SK-N-SH (cell line): Measurements from ENCODE around the gene HOXB7. TPM values are rescaled to one million over a fixed set of nuclear protein-coding genes. Genes with fewer than 3 reads are reported as not detected.

ENCODE experiments used
- CTCF ChIA-PET: fragments of 300-600, 350-600 bp; formaldehyde crosslinking; extraction: SDS; loops from one replicate; lab custom pipeline; 2021; lab: Yijun Ruan, JAX
- POLR2A ChIA-PET: fragments of 350-600 bp; sonication (Branson Sonifier 250); formaldehyde crosslinking; extraction: SDS; loops from one replicate; lab custom pipeline; 2020; ENCODE audit warnings: antibody characterized with exemption, inconsistent platforms; lab: Yijun Ruan, JAX
- DNase-seq: peaks from one replicate; pipeline ENCODE4 v3.0.0; 2012
- H2AFZ ChIP-seq: fragments of 200-600 bp; sonication (generic); 2 replicates; pipeline ENCODE4 v1.8.1; 2016; ENCODE audit warnings: antibody characterized with exemption, mild to moderate bottlenecking, low read depth
- H3F3A ChIP-seq: fragments of 200-600 bp; sonication (generic); replicated peaks from 2 replicates; pipeline ENCODE3; 2016; ENCODE audit warnings: antibody characterized with exemption, mild to moderate bottlenecking; ENCODE audit not compliant: insufficient read depth
- H3K27ac ChIP-seq, 2 experiments: fragments of 200-500 bp in 1 of 2; fragments of 200-600 bp in 1 of 2; sonication (Bioruptor generic) in 1 of 2; sonication (generic), shearing (Covaris generic) in 1 of 2; 2 replicates each; pipeline versions ENCODE4 v1.5.1 to v1.6.1; 2014 to 2016; ENCODE audit warnings: low read depth in 2 of 2, inconsistent platforms in 1 of 2, low read length in 1 of 2, mild to moderate bottlenecking in 1 of 2, mixed read lengths in 1 of 2
- H3K27me3 ChIP-seq: fragments of 200-600 bp; sonication (generic), shearing (Covaris generic); 2 replicates; pipeline ENCODE4 v1.6.1; 2016; ENCODE audit warnings: mixed run types; ENCODE audit not compliant: insufficient read depth
- H3K36me3 ChIP-seq, 2 experiments: fragments of 200-500 bp in 1 of 2; fragments of 200-600 bp in 1 of 2; sonication (Bioruptor generic) in 1 of 2; sonication (generic) in 1 of 2; replicated peaks in 1 of 2; 2 replicates each; pipeline versions ENCODE3 to v1.5.1; 2014 to 2016; ENCODE audit warnings: low read length in 1 of 2, mild to moderate bottlenecking in 1 of 2; ENCODE audit not compliant: insufficient read depth in 2 of 2, control insufficient read depth in 1 of 2
- H3K4me1 ChIP-seq, 2 experiments: fragments of 200-500 bp in 1 of 2; fragments of 200-600 bp in 1 of 2; sonication (Bioruptor generic) in 1 of 2; sonication (generic), shearing (Covaris generic) in 1 of 2; 2 replicates each; pipeline versions ENCODE4 v1.5.1 to v1.6.1; 2014 to 2016; ENCODE audit warnings: low read depth in 1 of 2, low read length in 1 of 2, mixed run types in 1 of 2; ENCODE audit not compliant: insufficient read depth in 2 of 2, control insufficient read depth in 1 of 2
- H3K4me2 ChIP-seq: fragments of 200-600 bp; sonication (generic), shearing (Covaris generic); 2 replicates; pipeline ENCODE4 v1.6.1; 2017; ENCODE audit warnings: mixed run types
- H3K4me3 ChIP-seq, 2 experiments: fragments of 200-500 bp in 1 of 2; fragments of 200-600 bp in 1 of 2; sonication (Bioruptor generic) in 1 of 2; sonication (generic), shearing (Covaris generic) in 1 of 2; 2 replicates each; pipeline versions ENCODE4 v1.5.1 to v1.8.1; 2014 to 2016; ENCODE audit warnings: low read depth in 2 of 2, inconsistent platforms in 1 of 2, low read length in 1 of 2, mild to moderate bottlenecking in 1 of 2, mixed read lengths in 1 of 2, moderate library complexity in 1 of 2
- H3K79me2 ChIP-seq: fragments of 200-600 bp; sonication (generic); 2 replicates; pipeline ENCODE4 v1.8.1; 2017; ENCODE audit warnings: mild to moderate bottlenecking; ENCODE audit not compliant: insufficient read depth
- H3K9ac ChIP-seq: fragments of 200-600 bp; sonication (generic); 2 replicates; pipeline ENCODE4 v1.6.1; 2017; ENCODE audit warnings: mixed run types
- H3K9me2 ChIP-seq: fragments of 200-600 bp; sonication (generic); 2 replicates; pipeline ENCODE4 v1.6.1; 2017; ENCODE audit warnings: mixed run types
- H3K9me3 ChIP-seq: fragments of 200-600 bp; sonication (generic); 2 replicates; pipeline ENCODE4 v1.6.1; 2017; ENCODE audit warnings: mixed run types, mild to moderate bottlenecking, moderate library complexity
- H4K20me1 ChIP-seq: fragments of 200-600 bp; sonication (generic); 2 replicates; pipeline ENCODE4 v1.6.1; 2017; ENCODE audit warnings: mild to moderate bottlenecking, mixed run types; ENCODE audit not compliant: insufficient read depth
- CHD2 ChIP-seq: fragments of 150-350 bp; IDR thresholded peaks from 2 replicates; pipeline ENCODE4 v1.6.1; 2018; ENCODE audit warnings: low read length; ENCODE audit not compliant: partially characterized antibody
- ELF1 ChIP-seq: IDR thresholded peaks from 2 replicates; pipeline ENCODE4 v1.4.0; 2012
- EZH2phosphoT487 ChIP-seq: fragments of 200-600 bp; sonication (generic); IDR thresholded peaks from 2 replicates; pipeline ENCODE4 v1.6.1; 2017; ENCODE audit warnings: low read depth, mixed run types, mild to moderate bottlenecking, antibody characterized with exemption, moderate library complexity, borderline replicate concordance
- FOSL2 ChIP-seq: IDR thresholded peaks from 2 replicates; pipeline ENCODE4 v1.4.0; 2012; ENCODE audit warnings: low read depth, mild to moderate bottlenecking, moderate library complexity, borderline replicate concordance
- GATA2 ChIP-seq: sonication (generic); formaldehyde crosslinking; IDR thresholded peaks from 2 replicates; pipeline ENCODE4 v1.5.0; 2020; ENCODE audit warnings: mild to moderate bottlenecking, missing genetic modification reagents
- MXI1 ChIP-seq: IDR thresholded peaks from 2 replicates; pipeline ENCODE4 v1.6.1; 2012; ENCODE audit warnings: mild to moderate bottlenecking, low read depth, low read length, improper control_type of control experiment
- NRF1 ChIP-seq: IDR thresholded peaks from 2 replicates; pipeline ENCODE4 v1.6.1; 2012; ENCODE audit warnings: low read depth, mild to moderate bottlenecking, low read length
- POLR2AphosphoS5 ChIP-seq: IDR thresholded peaks from 2 replicates; pipeline ENCODE4 v1.6.1; 2012; ENCODE audit warnings: low read depth, low read length
- RAD21 ChIP-seq: IDR thresholded peaks from 2 replicates; pipeline ENCODE4 v1.6.1; 2012; ENCODE audit warnings: mild to moderate bottlenecking, low read length
- RXRA ChIP-seq: IDR thresholded peaks from 2 replicates; pipeline ENCODE4 v1.4.0; 2012; ENCODE audit warnings: low read depth, mild to moderate bottlenecking, borderline replicate concordance
- SIN3A ChIP-seq: IDR thresholded peaks from 2 replicates; pipeline ENCODE4 v1.6.1; 2012; ENCODE audit warnings: low read depth, mild to moderate bottlenecking, low read length, moderate library complexity, borderline replicate concordance
- SMC3 ChIP-seq: IDR thresholded peaks from 2 replicates; pipeline ENCODE4 v1.6.1; 2012; ENCODE audit warnings: low read depth, low read length, improper control_type of control experiment
- TCF12 ChIP-seq: IDR thresholded peaks from 2 replicates; pipeline ENCODE4 v1.4.0; 2012
- TEAD4 ChIP-seq: IDR thresholded peaks from 2 replicates; pipeline ENCODE4 v1.4.0; 2012; ENCODE audit warnings: mild to moderate bottlenecking, borderline replicate concordance; ENCODE audit not compliant: insufficient read depth
- WGBS: methylation state at CpG from one replicate; pipeline ENCODE4 v1.1.6; 2017; ENCODE audit warnings: low lambda C conversion rate; 5-methylcytosine and 5-hydroxymethylcytosine counted together
- polyA plus RNA-seq, 3 experiments: library from polyadenylated mRNA; depleted of rRNA; stranded (reverse); fragments of >200 nt; gene quantifications; 2 replicates each; pipeline ENCODE4 v1.2.3, GENCODE V29; 2012
- TF ChIP-seq, protein P1 (sequence below): IDR thresholded peaks from 2 replicates; pipeline ENCODE4 v1.4.0; 2012; ENCODE audit warnings: low read depth
- TF ChIP-seq, protein P2 (sequence below): IDR thresholded peaks from 2 replicates; pipeline ENCODE4 v1.4.0; 2012; ENCODE audit warnings: low read depth, borderline replicate concordance
- TF ChIP-seq, protein P3 (sequence below): IDR thresholded peaks from 2 replicates; pipeline ENCODE4; 2012
- TF ChIP-seq, protein P4 (sequence below): fragments of 150-350 bp; IDR thresholded peaks from 2 replicates; pipeline ENCODE4 v1.6.1; 2017; ENCODE audit warnings: antibody characterized with exemption, low read length, low read depth, borderline replicate concordance

Gene HOXB7
- not detected in 2 replicates for polyA plus RNA-seq (2012; rRNA removed)
- polyA plus RNA-seq (2012; cell fraction: cytosol; rRNA removed): not detected in 2 replicates
- polyA plus RNA-seq (2012; cell fraction: nucleus; rRNA removed): not detected in 2 replicates

DNA sequence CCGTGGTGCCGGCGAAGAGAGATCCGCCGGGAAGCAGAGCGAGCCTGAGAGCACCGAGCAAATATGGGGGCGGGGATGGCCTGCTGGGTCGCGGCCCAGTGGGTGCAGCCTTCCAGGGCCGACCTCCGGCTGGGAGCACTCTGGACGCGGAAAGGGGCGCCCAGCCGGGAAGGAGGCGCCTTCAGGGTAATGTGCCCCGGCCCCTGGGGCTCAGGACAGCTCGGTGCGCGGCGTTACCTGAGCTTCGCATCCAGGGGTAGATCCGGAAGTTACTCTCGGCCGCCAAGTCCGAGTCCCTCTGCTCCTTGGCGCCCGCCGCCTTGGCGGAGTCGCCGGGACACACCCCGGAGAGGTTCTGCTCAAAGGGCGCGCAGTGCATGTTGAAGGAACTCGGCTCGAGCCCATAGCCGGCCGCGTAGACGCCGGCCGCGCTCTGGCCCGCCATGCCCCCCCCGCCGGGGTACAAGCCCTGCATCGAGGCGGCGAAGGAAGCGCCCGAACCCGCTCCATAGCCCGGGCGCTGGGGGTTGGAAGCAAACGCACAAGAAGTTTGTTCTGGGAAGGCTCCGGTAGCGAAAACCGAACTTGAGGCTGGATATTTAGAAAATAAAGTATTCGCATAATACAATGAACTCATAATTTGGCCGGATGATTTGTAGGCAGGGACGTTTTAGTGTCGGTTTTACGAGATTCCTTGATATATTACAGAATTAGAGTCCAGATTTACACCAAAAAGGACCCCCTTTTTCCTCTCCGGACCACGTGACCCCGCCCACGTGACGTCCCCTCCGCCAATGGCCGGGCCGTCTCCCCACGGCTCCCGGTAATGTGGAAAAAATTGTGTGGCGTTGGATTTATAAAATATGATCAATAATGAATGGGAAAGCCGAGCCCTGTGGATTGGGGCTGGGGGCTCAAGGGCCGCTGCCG is at the start of gene HOXB7:
TSS of gene HOXB7 (minus strand) at position 736 of the 930 bp plus-strand sequence. CDS start at position 637, 99 bp downstream.
- H3K36me3 ChIP-seq: no peaks in the 10 kb centered on the region
- no peak within 1 kb of the TSS for H3K27ac ChIP-seq
- H3F3A ChIP-seq: no peaks in the 10 kb centered on the region
- H2AFZ ChIP-seq: peak within 1 kb of the TSS; percentile 78; the same call in 1 of the 2 replicates
- H3K9ac ChIP-seq: no peak within 1 kb of the TSS
- ChIA-PET CTCF (interaction anchor here (1.0 to 1.7 kb wide), 5 partner anchors 9 to 302 kb away, joined by 3 to 8 read pairs (median 3); partner anchors contain the start of gene HOXB5), POLR2A (no interaction called here)
- peaks cover 99% of the 10 kb centered on the region for H3K27me3 ChIP-seq
- no peaks in the 10 kb centered on the region for H3K79me2 ChIP-seq
- peaks cover 8% of the 10 kb centered on the region for H4K20me1 ChIP-seq
- H3K4me1 ChIP-seq: no peaks in the 10 kb centered on the region; a peak in 1 of 4 replicates
- no peaks in the 10 kb centered on the region for H3K9me3 ChIP-seq
- peak within 1 kb of the TSS; percentile 45 for H3K4me2 ChIP-seq
- peak; percentile 79 for DNase-seq
- TF ChIP-seq MXI1 (no peak), RXRA (no peak), TEAD4 (no peak), SIN3A (no peak), GATA2 (no peak), SMC3 (no peak), CHD2 (no peak), RAD21 (no peak), FOSL2 (no peak), EZH2phosphoT487 (peak; percentile 100), NRF1 (no peak), TCF12 (no peak), POLR2AphosphoS5 (no peak), ELF1 (no peak)
- TF ChIP-seq, protein P1, sequence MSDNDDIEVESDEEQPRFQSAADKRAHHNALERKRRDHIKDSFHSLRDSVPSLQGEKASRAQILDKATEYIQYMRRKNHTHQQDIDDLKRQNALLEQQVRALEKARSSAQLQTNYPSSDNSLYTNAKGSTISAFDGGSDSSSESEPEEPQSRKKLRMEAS: no peak
- TF ChIP-seq, protein P2, sequence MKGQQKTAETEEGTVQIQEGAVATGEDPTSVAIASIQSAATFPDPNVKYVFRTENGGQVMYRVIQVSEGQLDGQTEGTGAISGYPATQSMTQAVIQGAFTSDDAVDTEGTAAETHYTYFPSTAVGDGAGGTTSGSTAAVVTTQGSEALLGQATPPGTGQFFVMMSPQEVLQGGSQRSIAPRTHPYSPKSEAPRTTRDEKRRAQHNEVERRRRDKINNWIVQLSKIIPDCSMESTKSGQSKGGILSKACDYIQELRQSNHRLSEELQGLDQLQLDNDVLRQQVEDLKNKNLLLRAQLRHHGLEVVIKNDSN: peak; percentile 95
- TF ChIP-seq, protein P3, sequence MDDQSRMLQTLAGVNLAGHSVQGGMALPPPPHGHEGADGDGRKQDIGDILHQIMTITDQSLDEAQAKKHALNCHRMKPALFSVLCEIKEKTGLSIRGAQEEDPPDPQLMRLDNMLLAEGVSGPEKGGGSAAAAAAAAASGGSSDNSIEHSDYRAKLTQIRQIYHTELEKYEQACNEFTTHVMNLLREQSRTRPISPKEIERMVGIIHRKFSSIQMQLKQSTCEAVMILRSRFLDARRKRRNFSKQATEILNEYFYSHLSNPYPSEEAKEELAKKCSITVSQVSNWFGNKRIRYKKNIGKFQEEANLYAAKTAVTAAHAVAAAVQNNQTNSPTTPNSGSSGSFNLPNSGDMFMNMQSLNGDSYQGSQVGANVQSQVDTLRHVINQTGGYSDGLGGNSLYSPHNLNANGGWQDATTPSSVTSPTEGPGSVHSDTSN: no peak
- TF ChIP-seq, protein P4, sequence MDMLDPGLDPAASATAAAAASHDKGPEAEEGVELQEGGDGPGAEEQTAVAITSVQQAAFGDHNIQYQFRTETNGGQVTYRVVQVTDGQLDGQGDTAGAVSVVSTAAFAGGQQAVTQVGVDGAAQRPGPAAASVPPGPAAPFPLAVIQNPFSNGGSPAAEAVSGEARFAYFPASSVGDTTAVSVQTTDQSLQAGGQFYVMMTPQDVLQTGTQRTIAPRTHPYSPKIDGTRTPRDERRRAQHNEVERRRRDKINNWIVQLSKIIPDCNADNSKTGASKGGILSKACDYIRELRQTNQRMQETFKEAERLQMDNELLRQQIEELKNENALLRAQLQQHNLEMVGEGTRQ: peak; percentile 74
- 2% methylated on average over 52 of the region's 79 CpGs for WGBS
- no peaks in the 10 kb centered on the region for H3K9me2 ChIP-seq
- peak within 1 kb of the TSS in 1 of 2 experiments; percentile 2; a peak in 1 of 4 replicates for H3K4me3 ChIP-seq
